HepG2 (cell line): ENCODE results near the gene ACVR1B. TPM values are rescaled to one million over a fixed set of nuclear protein-coding genes. Genes with fewer than 3 reads are reported as not detected.

Source experiments
- ARID3A ChIP-seq: IDR thresholded peaks from 2 replicates; pipeline ENCODE4 v1.6.1; 2012; ENCODE audit warnings: low read depth, low read length, improper control_type of control experiment
- ERF ChIP-seq: IDR thresholded peaks from 2 replicates; pipeline ENCODE4 v1.6.1; 2018; ENCODE audit warnings: missing biosample characterization, missing genetic modification reagents
- FOXK1 ChIP-seq: sonication (generic); formaldehyde crosslinking; IDR thresholded peaks from 2 replicates; pipeline ENCODE4 v1.4.0; 2020; ENCODE audit warnings: low read depth, missing genetic modification reagents, borderline replicate concordance
- GTF2F1 ChIP-seq: fragments of 150-350 bp; IDR thresholded peaks from 2 replicates; pipeline ENCODE4 v1.6.1; 2014; ENCODE audit warnings: low read length
- IKZF5 ChIP-seq: IDR thresholded peaks from 2 replicates; pipeline ENCODE4 v1.6.1; 2018; ENCODE audit warnings: missing genetic modification reagents, mild to moderate bottlenecking, missing compliant biosample characterization
- KDM1A ChIP-seq: IDR thresholded peaks from 2 replicates; pipeline ENCODE4 v1.6.1; 2016; ENCODE audit warnings: missing compliant biosample characterization
- PAF1 ChIP-seq: IDR thresholded peaks from 2 replicates; pipeline ENCODE4 v1.6.1; 2016; ENCODE audit warnings: missing genetic modification reagents, missing compliant biosample characterization
- PITX1 ChIP-seq: sonication (generic); formaldehyde crosslinking; IDR thresholded peaks from 2 replicates; pipeline ENCODE4 v1.5.1; 2020; ENCODE audit warnings: mild to moderate bottlenecking, missing genetic modification reagents
- POLR2G ChIP-seq: fragments of 200-400 bp; formaldehyde crosslinking; IDR thresholded peaks from 2 replicates; pipeline ENCODE4 v1.6.1; 2018; ENCODE audit warnings: mild to moderate bottlenecking, low read depth, low read length, moderate library complexity
- SMYD3 ChIP-seq: sonication (generic); formaldehyde crosslinking; IDR thresholded peaks from 2 replicates; pipeline ENCODE4 v1.8.1; 2023; ENCODE audit warnings: mild to moderate bottlenecking, missing genetic modification reagents
- SOX13 ChIP-seq, 3 experiments: fragments of 450-650 bp in 1 of 3; sonication (generic) in 1 of 3; formaldehyde crosslinking in 1 of 3; IDR thresholded peaks in 2 of 3; conservative IDR thresholded peaks in 1 of 3; 2 replicates each; pipeline versions ENCODE4 v1.5.0 to v1.6.1; 2016 to 2020; ENCODE audit warnings: antibody characterized with exemption in 1 of 3, mild to moderate bottlenecking in 1 of 3, missing compliant biosample characterization in 1 of 3, missing genetic modification reagents in 1 of 3, moderate library complexity in 1 of 3
- U2AF2 ChIP-seq: fragments of 200-400 bp; formaldehyde crosslinking; IDR thresholded peaks from 2 replicates; pipeline ENCODE4 v1.6.1; 2017; ENCODE audit warnings: low read depth, mild to moderate bottlenecking, low read length
- ZNF274 ChIP-seq: sonication (generic); formaldehyde crosslinking; IDR thresholded peaks from 2 replicates; pipeline ENCODE4 v1.5.1; 2020; ENCODE audit warnings: mild to moderate bottlenecking, missing genetic modification reagents
- ZNF350 ChIP-seq: sonication (generic); formaldehyde crosslinking; IDR thresholded peaks from 2 replicates; pipeline ENCODE4 v1.4.0; 2020; ENCODE audit warnings: mild to moderate bottlenecking, low read depth, missing genetic modification reagents, borderline replicate concordance
- ZNF367 ChIP-seq: sonication (generic); formaldehyde crosslinking; IDR thresholded peaks from 2 replicates; pipeline ENCODE4 v1.4.0; 2020; ENCODE audit warnings: missing genetic modification reagents, borderline replicate concordance
- ZNF550 ChIP-seq: sonication (generic); formaldehyde crosslinking; IDR thresholded peaks from 2 replicates; pipeline ENCODE4 v1.4.0; 2020; ENCODE audit warnings: mild to moderate bottlenecking, missing genetic modification reagents, borderline replicate concordance
- ZNF557 ChIP-seq: sonication (generic); formaldehyde crosslinking; IDR thresholded peaks from 2 replicates; pipeline ENCODE4 v1.4.0; 2020; ENCODE audit warnings: missing genetic modification reagents
- ZNF660 ChIP-seq: sonication (generic); formaldehyde crosslinking; IDR thresholded peaks from 2 replicates; pipeline ENCODE4 v1.5.1; 2020; ENCODE audit warnings: mild to moderate bottlenecking, low read depth, missing genetic modification reagents, borderline replicate concordance
- ZNF740 ChIP-seq: sonication (generic); formaldehyde crosslinking; IDR thresholded peaks from 2 replicates; pipeline ENCODE4 v1.4.0; 2020; ENCODE audit warnings: missing genetic modification reagents
- ZNF776 ChIP-seq: sonication (generic); formaldehyde crosslinking; IDR thresholded peaks from 2 replicates; pipeline ENCODE4 v1.4.0; 2020; ENCODE audit warnings: mild to moderate bottlenecking, missing genetic modification reagents
- ZXDC ChIP-seq: sonication (generic); formaldehyde crosslinking; IDR thresholded peaks from 2 replicates; pipeline ENCODE4 v1.5.0; 2020; ENCODE audit warnings: mild to moderate bottlenecking, missing genetic modification reagents
- polyA plus RNA-seq, 8 experiments: library from polyadenylated mRNA; depleted of rRNA in 3 of 8; stranded (reverse) in 7 of 8; unstranded in 1 of 8; fragments of >200 nt; fragmentation: Illumina TruSeq in 4 of 8; extraction: Trizol in 4 of 8; gene quantifications; 2 replicates each; pipeline versions ENCODE4 v1.2.1 to v1.2.3, GENCODE V29; 2011 to 2016; ENCODE audit warnings: low read depth in 4 of 8, missing spikeins in 1 of 8, mixed read lengths in 1 of 8; ENCODE audit not compliant: insufficient read depth in 1 of 8
- total RNA-seq, 5 experiments: library from RNA; depleted of rRNA; stranded (reverse); fragments of >200 nt; fragmentation: Illumina TruSeq; extraction: Trizol; gene quantifications; 2 replicates each; pipeline ENCODE4 v1.2.3, GENCODE V29; 2016; ENCODE audit warnings: low read depth in 1 of 5
- TF ChIP-seq, protein P1 (sequence below): sonication (generic); formaldehyde crosslinking; conservative IDR thresholded peaks from 2 replicates; pipeline ENCODE4 v1.5.0; 2020; ENCODE audit warnings: missing genetic modification reagents

The ACVR1B gene
- total and polyA plus RNA-seq, 2 of the 13 experiments (the other 11 are each of a cell fraction or from before 2014, with no cell fraction given) = 8.9 to 12.1 TPM

DNA sequence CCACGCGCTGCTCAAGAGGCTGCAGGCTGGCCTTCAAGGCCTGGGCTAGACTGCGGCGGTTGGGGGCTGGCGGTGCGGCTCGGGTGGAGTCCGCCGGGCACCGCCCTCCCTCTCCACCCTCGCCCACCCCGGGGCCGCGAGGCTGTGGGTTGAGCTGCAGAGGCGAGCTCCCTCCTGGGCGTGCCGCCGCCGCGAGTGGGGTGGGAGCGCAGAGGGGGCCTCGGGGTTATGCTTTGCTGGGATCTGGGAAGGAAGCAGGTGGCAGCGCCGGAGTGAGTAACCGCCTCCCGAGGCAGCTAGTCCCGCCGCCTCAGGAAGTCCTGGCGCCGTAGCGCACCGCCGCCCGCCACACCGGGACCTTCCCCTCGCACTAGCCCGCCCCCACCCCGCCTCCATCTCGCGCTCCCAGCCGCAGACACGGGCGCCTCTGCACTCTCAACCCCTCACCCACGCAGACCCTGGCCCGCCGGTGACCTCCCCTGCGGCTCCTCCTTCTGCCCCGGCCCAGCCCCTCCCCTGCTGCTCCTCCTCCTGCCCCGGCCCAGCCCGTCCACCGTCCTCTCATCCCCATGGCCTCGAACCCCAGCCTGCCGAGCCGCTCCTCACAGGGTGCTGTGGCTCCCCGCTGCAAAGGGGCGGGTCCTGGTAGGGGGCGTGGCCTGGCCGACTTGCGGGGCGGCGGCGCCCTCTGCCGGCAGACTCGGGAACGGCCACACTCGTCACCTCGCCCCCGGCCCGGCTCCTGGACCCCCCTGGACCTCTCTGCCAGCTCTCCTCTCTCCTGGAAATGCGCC lies 71.9 kb downstream of the ACVR1B start (continued):
- TF ChIP-seq ZXDC (CRISPR knock-in tag) = no peak
- TF ChIP-seq SMYD3 (CRISPR knock-in tag) = no peak
- no peak for TF ChIP-seq ZNF550 (CRISPR knock-in tag)
- peak; percentile 73; the same call in 1 of the 2 replicates for TF ChIP-seq ZNF350 (CRISPR knock-in tag)
- no peak for TF ChIP-seq ZNF660 (CRISPR knock-in tag)
- 0 out of 2 replicates have a peak, but pooled peaks have one; percentile 22 for TF ChIP-seq FOXK1 (CRISPR knock-in tag)
- 0 out of 2 replicates have a peak, but pooled peaks have one; percentile 64 for TF ChIP-seq ZNF274 (CRISPR knock-in tag)
- no peak for TF ChIP-seq GTF2F1
- no peak for TF ChIP-seq PAF1 (CRISPR knock-in tag)
- no peak for TF ChIP-seq ZNF367
- no peak for TF ChIP-seq IKZF5
- TF ChIP-seq, protein P1, sequence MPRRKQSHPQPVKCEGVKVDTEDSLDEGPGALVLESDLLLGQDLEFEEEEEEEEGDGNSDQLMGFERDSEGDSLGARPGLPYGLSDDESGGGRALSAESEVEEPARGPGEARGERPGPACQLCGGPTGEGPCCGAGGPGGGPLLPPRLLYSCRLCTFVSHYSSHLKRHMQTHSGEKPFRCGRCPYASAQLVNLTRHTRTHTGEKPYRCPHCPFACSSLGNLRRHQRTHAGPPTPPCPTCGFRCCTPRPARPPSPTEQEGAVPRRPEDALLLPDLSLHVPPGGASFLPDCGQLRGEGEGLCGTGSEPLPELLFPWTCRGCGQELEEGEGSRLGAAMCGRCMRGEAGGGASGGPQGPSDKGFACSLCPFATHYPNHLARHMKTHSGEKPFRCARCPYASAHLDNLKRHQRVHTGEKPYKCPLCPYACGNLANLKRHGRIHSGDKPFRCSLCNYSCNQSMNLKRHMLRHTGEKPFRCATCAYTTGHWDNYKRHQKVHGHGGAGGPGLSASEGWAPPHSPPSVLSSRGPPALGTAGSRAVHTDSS = no peak
- no peak for TF ChIP-seq U2AF2
- no peak for TF ChIP-seq ZNF557 (CRISPR knock-in tag)
- no peak for TF ChIP-seq POLR2G
- peak; percentile 18; the same call in 1 of the 2 replicates for TF ChIP-seq PITX1 (CRISPR knock-in tag)
- peak; percentile 41; the same call in 1 of the 2 replicates for TF ChIP-seq ERF (CRISPR knock-in tag)
- TF ChIP-seq KDM1A (CRISPR knock-in tag) = no peak
- no peak for TF ChIP-seq ZNF740 (CRISPR knock-in tag)
- no peak for TF ChIP-seq SOX13 (IDR thresholded peaks at IDR 0.05)
- TF ChIP-seq SOX13 (CRISPR knock-in tag; conservative IDR thresholded peaks at IDR 0.05 in 1 of 2, IDR thresholded peaks at IDR 0.05 in 1 of 2) = no peak
- TF ChIP-seq ZNF776 (CRISPR knock-in tag) = no peak
- TF ChIP-seq ARID3A = no peak
